HepG2 (cell line): Measurements from ENCODE around the gene TIPRL. TPM values are rescaled to one million over a fixed set of nuclear protein-coding genes. Genes with fewer than 3 reads are reported as not detected.

ENCODE experiments used
- ATF1 ChIP-seq: IDR thresholded peaks from 2 replicates; pipeline ENCODE4 v1.6.1; 2016; ENCODE audit warnings: mild to moderate bottlenecking, control low read depth
- ATM ChIP-seq: fragments of 450-650 bp; IDR thresholded peaks from 2 replicates; pipeline ENCODE4 v1.7.1; 2017; ENCODE audit warnings: mild to moderate bottlenecking, borderline replicate concordance
- BRCA1 ChIP-seq: sonication (generic); formaldehyde crosslinking; IDR thresholded peaks from 2 replicates; pipeline ENCODE4 v1.4.0; 2020; ENCODE audit warnings: missing genetic modification reagents
- CCDC6 ChIP-seq: sonication (generic); formaldehyde crosslinking; IDR thresholded peaks from 2 replicates; pipeline ENCODE4 v1.8.1; 2022; ENCODE audit warnings: mild to moderate bottlenecking, missing genetic modification reagents, moderate library complexity
- FOXK2 ChIP-seq: fragments of 450-650 bp; IDR thresholded peaks from 2 replicates; pipeline ENCODE4 v1.6.1; 2016
- HNRNPL ChIP-seq: fragments of 200-400 bp; formaldehyde crosslinking; IDR thresholded peaks from 2 replicates; pipeline ENCODE4 v1.6.1; 2017; ENCODE audit warnings: mild to moderate bottlenecking, low read depth, low read length
- KAT2B ChIP-seq: fragments of 150-350 bp; IDR thresholded peaks from 2 replicates; pipeline ENCODE4 v1.6.1; 2014; ENCODE audit warnings: low read depth, low read length, borderline replicate concordance
- KLF15 ChIP-seq: sonication (generic); formaldehyde crosslinking; IDR thresholded peaks from 2 replicates; pipeline ENCODE4 v1.8.1; 2023; ENCODE audit warnings: borderline replicate concordance, mild to moderate bottlenecking, inconsistent platforms, missing genetic modification reagents, mixed read lengths
- MAFF ChIP-seq: IDR thresholded peaks from 2 replicates; pipeline ENCODE4 v1.6.1; 2011; ENCODE audit warnings: low read depth, low read length, improper control_type of control experiment
- MIER2 ChIP-seq: IDR thresholded peaks from 2 replicates; pipeline ENCODE4 v1.6.1; 2016; ENCODE audit warnings: missing biosample characterization, missing genetic modification reagents
- NR2C2 ChIP-seq: sonication (generic); formaldehyde crosslinking; IDR thresholded peaks from 2 replicates; pipeline ENCODE4 v1.4.0; 2020; ENCODE audit warnings: missing genetic modification reagents, mild to moderate bottlenecking, moderate library complexity, borderline replicate concordance
- PHF5A ChIP-seq: IDR thresholded peaks from one replicate; pipeline ENCODE4 v1.6.1; 2018; ENCODE audit warnings: low read depth, missing genetic modification reagents; ENCODE audit not compliant: unreplicated experiment
- RARG ChIP-seq: sonication (generic); formaldehyde crosslinking; IDR thresholded peaks from 2 replicates; pipeline ENCODE4 v1.4.0; 2020; ENCODE audit warnings: low read depth, mild to moderate bottlenecking, missing genetic modification reagents
- SP1 ChIP-seq, 2 experiments: fragments of 450-650 bp in 1 of 2; sonication (generic) in 1 of 2; formaldehyde crosslinking in 1 of 2; IDR thresholded peaks; 2 replicates each; pipeline versions ENCODE4 v1.4.0 to v1.6.1; 2016 to 2020; ENCODE audit warnings: missing genetic modification reagents in 1 of 2
- ZNF12 ChIP-seq: sonication (generic); formaldehyde crosslinking; IDR thresholded peaks from 2 replicates; pipeline ENCODE4 v1.5.0; 2020; ENCODE audit warnings: missing genetic modification reagents
- ZNF260 ChIP-seq: sonication (generic); formaldehyde crosslinking; IDR thresholded peaks from 2 replicates; pipeline ENCODE4 v1.4.0; 2020; ENCODE audit warnings: missing genetic modification reagents, low read depth, mild to moderate bottlenecking, borderline replicate concordance
- ZNF552 ChIP-seq: sonication (generic); formaldehyde crosslinking; IDR thresholded peaks from 2 replicates; pipeline ENCODE4 v1.9.0; 2022; ENCODE audit warnings: missing genetic modification reagents, mild to moderate bottlenecking, borderline replicate concordance
- ZNF737 ChIP-seq: sonication (generic); formaldehyde crosslinking; IDR thresholded peaks from 2 replicates; pipeline ENCODE4 v1.5.0; 2020; ENCODE audit warnings: missing genetic modification reagents, mild to moderate bottlenecking, borderline replicate concordance
- ZNF772 ChIP-seq: sonication (generic); formaldehyde crosslinking; IDR thresholded peaks from 2 replicates; pipeline ENCODE4 v1.5.0; 2020; ENCODE audit warnings: mild to moderate bottlenecking, missing genetic modification reagents
- polyA plus RNA-seq, 8 experiments: library from polyadenylated mRNA; depleted of rRNA in 3 of 8; stranded (reverse) in 7 of 8; unstranded in 1 of 8; fragments of >200 nt; fragmentation: Illumina TruSeq in 4 of 8; extraction: Trizol in 4 of 8; gene quantifications; 2 replicates each; pipeline versions ENCODE4 v1.2.1 to v1.2.3, GENCODE V29; 2011 to 2016; ENCODE audit warnings: low read depth in 4 of 8, missing spikeins in 1 of 8, mixed read lengths in 1 of 8; ENCODE audit not compliant: insufficient read depth in 1 of 8
- total RNA-seq, 5 experiments: library from RNA; depleted of rRNA; stranded (reverse); fragments of >200 nt; fragmentation: Illumina TruSeq; extraction: Trizol; gene quantifications; 2 replicates each; pipeline ENCODE4 v1.2.3, GENCODE V29; 2016; ENCODE audit warnings: low read depth in 1 of 5
- TF ChIP-seq, protein P1 (sequence below): sonication (generic); formaldehyde crosslinking; IDR thresholded peaks from 2 replicates; pipeline ENCODE4 v1.4.0; 2020; ENCODE audit warnings: missing genetic modification reagents, borderline replicate concordance
- TF ChIP-seq, protein P2 (sequence below): sonication (generic); formaldehyde crosslinking; IDR thresholded peaks from 2 replicates; pipeline ENCODE4 v1.4.0; 2020; ENCODE audit warnings: low read depth, missing genetic modification reagents
- TF ChIP-seq, protein P3 (sequence below): IDR thresholded peaks from 2 replicates; pipeline ENCODE4 v1.6.1; 2016; ENCODE audit warnings: missing genetic modification reagents, missing compliant biosample characterization
- TF ChIP-seq, protein P4 (sequence below): sonication (generic); formaldehyde crosslinking; conservative IDR thresholded peaks from 2 replicates; pipeline ENCODE4 v1.4.0; 2020; ENCODE audit warnings: missing genetic modification reagents

TIPRL gene
- total and polyA plus RNA-seq, 2 of the 13 experiments (the other 11 are each of a cell fraction or from before 2014, with no cell fraction given), result 10.1 to 22.8 TPM

DNA sequence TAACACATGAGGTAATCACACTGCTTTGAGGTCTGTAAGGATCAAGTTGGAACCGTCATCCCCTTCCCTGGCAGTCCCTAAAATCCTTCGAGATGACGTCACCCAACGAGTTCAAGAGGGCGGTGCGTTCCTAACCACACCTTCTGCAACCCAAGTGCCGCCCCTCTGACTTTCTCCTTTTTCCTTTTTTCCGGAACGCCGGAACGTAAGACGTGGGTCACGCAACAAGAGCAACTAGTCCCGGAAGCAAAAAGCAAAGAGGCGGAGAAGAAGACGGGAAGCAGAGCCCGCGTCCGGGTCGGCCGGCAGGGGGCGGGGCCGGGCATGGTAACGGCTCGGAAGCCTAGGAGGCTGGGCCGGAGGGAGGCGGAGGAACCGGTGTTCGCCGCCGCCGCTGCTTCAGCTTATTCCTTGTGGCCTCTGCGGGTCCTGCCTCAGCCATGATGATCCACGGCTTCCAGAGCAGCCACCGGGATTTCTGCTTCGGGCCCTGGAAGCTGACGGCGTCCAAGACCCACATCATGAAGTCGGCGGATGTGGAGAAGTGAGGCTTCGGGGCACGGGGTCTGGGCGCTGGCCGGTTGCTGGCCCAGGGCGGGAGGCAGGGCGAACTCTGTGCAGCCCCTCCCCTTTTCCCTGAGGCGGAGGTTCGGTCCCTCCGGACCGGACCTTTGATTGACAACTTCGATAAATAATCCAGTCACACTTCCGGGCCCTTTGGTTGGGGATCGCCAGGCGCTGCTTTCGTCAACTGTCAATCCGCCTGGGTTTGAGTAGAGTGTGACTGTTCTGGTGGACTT, at the start of gene TIPRL (continued):
- TF ChIP-seq NR2C2 (CRISPR knock-in tag), result peak; percentile 99
- no peak for TF ChIP-seq ATM
- TF ChIP-seq ZNF772 (CRISPR knock-in tag), result no peak; the same call in 1 of the 2 replicates
- no peak for TF ChIP-seq KLF15
- TF ChIP-seq, protein P1, sequence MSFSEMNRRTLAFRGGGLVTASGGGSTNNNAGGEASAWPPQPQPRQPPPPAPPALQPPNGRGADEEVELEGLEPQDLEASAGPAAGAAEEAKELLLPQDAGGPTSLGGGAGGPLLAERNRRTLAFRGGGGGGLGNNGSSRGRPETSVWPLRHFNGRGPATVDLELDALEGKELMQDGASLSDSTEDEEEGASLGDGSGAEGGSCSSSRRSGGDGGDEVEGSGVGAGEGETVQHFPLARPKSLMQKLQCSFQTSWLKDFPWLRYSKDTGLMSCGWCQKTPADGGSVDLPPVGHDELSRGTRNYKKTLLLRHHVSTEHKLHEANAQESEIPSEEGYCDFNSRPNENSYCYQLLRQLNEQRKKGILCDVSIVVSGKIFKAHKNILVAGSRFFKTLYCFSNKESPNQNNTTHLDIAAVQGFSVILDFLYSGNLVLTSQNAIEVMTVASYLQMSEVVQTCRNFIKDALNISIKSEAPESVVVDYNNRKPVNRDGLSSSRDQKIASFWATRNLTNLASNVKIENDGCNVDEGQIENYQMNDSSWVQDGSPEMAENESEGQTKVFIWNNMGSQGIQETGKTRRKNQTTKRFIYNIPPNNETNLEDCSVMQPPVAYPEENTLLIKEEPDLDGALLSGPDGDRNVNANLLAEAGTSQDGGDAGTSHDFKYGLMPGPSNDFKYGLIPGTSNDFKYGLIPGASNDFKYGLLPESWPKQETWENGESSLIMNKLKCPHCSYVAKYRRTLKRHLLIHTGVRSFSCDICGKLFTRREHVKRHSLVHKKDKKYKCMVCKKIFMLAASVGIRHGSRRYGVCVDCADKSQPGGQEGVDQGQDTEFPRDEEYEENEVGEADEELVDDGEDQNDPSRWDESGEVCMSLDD, result no peak
- TF ChIP-seq, protein P2, sequence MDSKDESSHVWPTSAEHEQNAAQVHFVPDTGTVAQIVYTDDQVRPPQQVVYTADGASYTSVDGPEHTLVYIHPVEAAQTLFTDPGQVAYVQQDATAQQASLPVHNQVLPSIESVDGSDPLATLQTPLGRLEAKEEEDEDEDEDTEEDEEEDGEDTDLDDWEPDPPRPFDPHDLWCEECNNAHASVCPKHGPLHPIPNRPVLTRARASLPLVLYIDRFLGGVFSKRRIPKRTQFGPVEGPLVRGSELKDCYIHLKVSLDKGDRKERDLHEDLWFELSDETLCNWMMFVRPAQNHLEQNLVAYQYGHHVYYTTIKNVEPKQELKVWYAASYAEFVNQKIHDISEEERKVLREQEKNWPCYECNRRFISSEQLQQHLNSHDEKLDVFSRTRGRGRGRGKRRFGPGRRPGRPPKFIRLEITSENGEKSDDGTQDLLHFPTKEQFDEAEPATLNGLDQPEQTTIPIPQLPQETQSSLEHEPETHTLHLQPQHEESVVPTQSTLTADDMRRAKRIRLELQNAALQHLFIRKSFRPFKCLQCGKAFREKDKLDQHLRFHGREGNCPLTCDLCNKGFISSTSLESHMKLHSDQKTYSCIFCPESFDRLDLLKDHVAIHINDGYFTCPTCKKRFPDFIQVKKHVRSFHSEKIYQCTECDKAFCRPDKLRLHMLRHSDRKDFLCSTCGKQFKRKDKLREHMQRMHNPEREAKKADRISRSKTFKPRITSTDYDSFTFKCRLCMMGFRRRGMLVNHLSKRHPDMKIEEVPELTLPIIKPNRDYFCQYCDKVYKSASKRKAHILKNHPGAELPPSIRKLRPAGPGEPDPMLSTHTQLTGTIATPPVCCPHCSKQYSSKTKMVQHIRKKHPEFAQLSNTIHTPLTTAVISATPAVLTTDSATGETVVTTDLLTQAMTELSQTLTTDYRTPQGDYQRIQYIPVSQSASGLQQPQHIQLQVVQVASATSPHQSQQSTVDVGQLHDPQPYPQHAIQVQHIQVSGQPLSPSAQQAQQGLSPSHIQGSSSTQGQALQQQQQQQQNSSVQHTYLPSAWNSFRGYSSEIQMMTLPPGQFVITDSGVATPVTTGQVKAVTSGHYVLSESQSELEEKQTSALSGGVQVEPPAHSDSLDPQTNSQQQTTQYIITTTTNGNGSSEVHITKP, result peak; percentile 53; the same call in 1 of the 2 replicates
- TF ChIP-seq ZNF737 (CRISPR knock-in tag), result no peak
- no peak for TF ChIP-seq SP1 (IDR thresholded peaks at IDR 0.05)
- TF ChIP-seq SP1 (CRISPR knock-in tag; IDR thresholded peaks at IDR 0.05), result peak; percentile 68
- TF ChIP-seq, protein P3, sequence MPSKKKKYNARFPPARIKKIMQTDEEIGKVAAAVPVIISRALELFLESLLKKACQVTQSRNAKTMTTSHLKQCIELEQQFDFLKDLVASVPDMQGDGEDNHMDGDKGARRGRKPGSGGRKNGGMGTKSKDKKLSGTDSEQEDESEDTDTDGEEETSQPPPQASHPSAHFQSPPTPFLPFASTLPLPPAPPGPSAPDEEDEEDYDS (CRISPR knock-in tag), result no peak
- TF ChIP-seq PHF5A (CRISPR knock-in tag), result no peak
- TF ChIP-seq MIER2 (CRISPR knock-in tag), result 0 out of 2 replicates have a peak, but pooled peaks have one; percentile 7
- no peak; the same call in 1 of the 2 replicates for TF ChIP-seq FOXK2
- TF ChIP-seq ATF1 (CRISPR knock-in tag), result peak; percentile 83
- peak; percentile 58; the same call in 1 of the 2 replicates for TF ChIP-seq ZNF12
- TF ChIP-seq, protein P4, sequence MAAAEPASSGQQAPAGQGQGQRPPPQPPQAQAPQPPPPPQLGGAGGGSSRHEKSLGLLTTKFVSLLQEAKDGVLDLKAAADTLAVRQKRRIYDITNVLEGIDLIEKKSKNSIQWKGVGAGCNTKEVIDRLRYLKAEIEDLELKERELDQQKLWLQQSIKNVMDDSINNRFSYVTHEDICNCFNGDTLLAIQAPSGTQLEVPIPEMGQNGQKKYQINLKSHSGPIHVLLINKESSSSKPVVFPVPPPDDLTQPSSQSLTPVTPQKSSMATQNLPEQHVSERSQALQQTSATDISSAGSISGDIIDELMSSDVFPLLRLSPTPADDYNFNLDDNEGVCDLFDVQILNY (CRISPR knock-in tag), result no peak
- TF ChIP-seq RARG (CRISPR knock-in tag), result no peak
- TF ChIP-seq KAT2B, result no peak
- no peak for TF ChIP-seq ZNF260 (CRISPR knock-in tag)
- TF ChIP-seq BRCA1 (CRISPR knock-in tag), result no peak
- TF ChIP-seq HNRNPL, result no peak
- no peak for TF ChIP-seq ZNF552 (CRISPR knock-in tag)
- TF ChIP-seq MAFF, result no peak
- no peak; the same call in 1 of the 2 replicates for TF ChIP-seq CCDC6 (CRISPR knock-in tag)
